Erythroblast (primary cell): ENCODE data around the gene CBX4.

Source experiments
- DNase-seq, 2 experiments: peaks; one replicate each; lab custom pipeline; 2025; lab: John Stamatoyannopoulos, UW
- GATA1 ChIP-seq: IDR thresholded peaks from 2 replicates; pipeline ENCODE4 v1.6.1; 2011; ENCODE audit warnings: low read depth, mild to moderate bottlenecking, control low read depth, low read length, moderate library complexity
- POLR2A ChIP-seq: IDR thresholded peaks from 2 replicates; pipeline ENCODE4 v1.6.1; 2011; ENCODE audit warnings: mild to moderate bottlenecking, low read length

The CBX4 gene

GRCh38 chr17:79841369-79842135, 2.3 kb upstream of the CBX4 start:
- no peak for DNase-seq
- TF ChIP-seq GATA1 (no peak), POLR2A (no peak)

DNA sequence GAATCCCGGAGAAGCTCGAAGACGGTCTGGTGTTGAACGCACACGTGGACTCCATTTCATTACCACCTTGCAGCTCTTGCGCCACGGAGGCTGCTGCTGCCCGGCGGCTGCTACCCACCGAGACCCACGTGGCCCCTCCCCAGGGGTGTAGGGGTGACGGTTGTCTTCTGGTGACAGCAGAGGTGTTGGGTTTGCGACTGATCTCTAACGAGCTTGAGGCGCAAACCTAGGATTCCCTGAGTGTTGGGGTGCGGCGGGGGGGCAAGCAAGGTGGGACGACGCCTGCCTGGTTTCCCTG, 1.7 kb upstream of the CBX4 start:
- DNase-seq, result no peak
- TF ChIP-seq GATA1 (no peak), POLR2A (no peak)

GRCh38 chr17:79840269-79840988, 1.2 kb upstream of the CBX4 start:
- peak; percentile 76 to 77 for DNase-seq
- no peak for TF ChIP-seq GATA1
- no peak for TF ChIP-seq POLR2A

- no peak for TF ChIP-seq POLR2A
- TF ChIP-seq GATA1, result no peak
- peak; percentile 80 to 87 for DNase-seq
These were observed 542 bp downstream of the CBX4 start for GRCh38 chr17:79838522-79839274.

GRCh38 chr17:79837888-79838521, 1.2 kb downstream of the CBX4 start:
- TF ChIP-seq GATA1, result no peak
- TF ChIP-seq POLR2A, result no peak
- DNase-seq, result peak; percentile 72 to 80

GRCh38 chr17:79836972-79837887, 2.0 kb downstream of the CBX4 start:
- peak; percentile 75 to 78 for DNase-seq

DNA sequence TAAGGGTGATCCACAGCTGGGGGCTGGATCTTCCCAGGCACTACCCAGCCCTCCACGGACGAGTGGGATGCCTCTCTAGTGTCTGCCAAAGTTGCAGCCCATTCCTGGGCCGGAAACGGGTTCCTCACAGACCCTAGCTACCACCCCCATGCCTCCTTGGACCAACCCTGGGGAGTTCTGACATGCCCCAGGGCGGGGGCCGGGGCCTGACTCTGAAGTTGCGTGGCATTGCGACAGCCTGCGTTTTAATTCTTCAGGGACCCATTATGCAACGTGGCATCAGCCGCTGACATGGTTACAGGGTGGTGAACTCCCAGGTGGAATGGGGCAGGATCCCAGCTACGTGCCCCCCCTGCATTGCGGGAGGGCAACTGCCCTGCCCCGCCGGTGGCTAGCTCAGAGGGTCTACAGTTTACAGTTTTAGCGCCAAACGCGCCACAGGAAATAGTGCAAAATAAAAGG, 2.7 kb downstream of the CBX4 start:
- DNase-seq, result peak; percentile 46 to 83
- TF ChIP-seq POLR2A (no peak), GATA1 (no peak)

More at GRCh38 chr17:79836972-79837887, 2.0 kb downstream of the CBX4 start:
- no peak for TF ChIP-seq GATA1
- TF ChIP-seq POLR2A, result no peak

- no peak for TF ChIP-seq GATA1
- TF ChIP-seq POLR2A, result no peak
- DNase-seq, result no peak
These were observed 3.2 kb downstream of the CBX4 start for GRCh38 chr17:79835953-79836509.

GRCh38 chr17:79835470-79835899, 3.8 kb downstream of the CBX4 start:
- TF ChIP-seq POLR2A (no peak), GATA1 (no peak)

GRCh38 chr17:79834565-79835469, 4.4 kb downstream of the CBX4 start:
- TF ChIP-seq POLR2A (no peak), GATA1 (no peak)
- DNase-seq, result peak; percentile 51 to 71

More at GRCh38 chr17:79835470-79835899, 3.8 kb downstream of the CBX4 start:
- DNase-seq, result no peak
